Lung (tissue), 12 donors: ENCODE results near the gene CLDN11. TPM values are rescaled to one million over a fixed set of nuclear protein-coding genes. Genes with fewer than 3 reads are reported as not detected.

ENCODE experiments used
- ATAC-seq: fragments of 200-7000 bp; cut with Tn5 transposase; one replicate; pipeline ENCODE4 v1.9.1; 2020; ENCODE audit warnings: moderate number of reproducible peaks; ENCODE audit not compliant: insufficient read depth, low FRiP score
- DNase-seq, 3 donors: peaks; one replicate each; pipeline ENCODE4 v3.0.0-alpha.2; 2013 to 2017
- H3K27ac ChIP-seq, 2 donors: one replicate each; pipeline ENCODE4 v1.5.1; 2013; ENCODE audit warnings: mild to moderate bottlenecking in 2 of 2, moderate library complexity in 2 of 2, control low read depth in 1 of 2, inconsistent platforms in 1 of 2, low read depth in 1 of 2, low read length in 1 of 2
- H3K27me3 ChIP-seq, 3 donors: one replicate each; pipeline ENCODE4 v1.5.1; 2013; ENCODE audit warnings: low read length in 2 of 3; ENCODE audit not compliant: control insufficient read depth in 3 of 3, insufficient read depth in 3 of 3
- H3K36me3 ChIP-seq, 4 donors: one replicate each; pipeline ENCODE4 v1.5.1; 2013; ENCODE audit warnings: low read length in 4 of 4, mild to moderate bottlenecking in 1 of 4, moderate library complexity in 1 of 4; ENCODE audit not compliant: control insufficient read depth in 4 of 4, insufficient read depth in 4 of 4
- H3K4me1 ChIP-seq, 5 donors: one replicate each; pipeline ENCODE4 v1.5.1; 2013; ENCODE audit warnings: low read length in 5 of 5, mild to moderate bottlenecking in 2 of 5, moderate library complexity in 1 of 5; ENCODE audit not compliant: control insufficient read depth in 5 of 5, insufficient read depth in 5 of 5
- H3K4me3 ChIP-seq: one replicate; pipeline ENCODE4 v1.5.1; 2013; ENCODE audit warnings: mild to moderate bottlenecking, control low read depth, moderate library complexity
- H3K9ac ChIP-seq, 2 donors: one replicate each; pipeline ENCODE4 v1.5.1; 2013; ENCODE audit warnings: low read length in 2 of 2, control low read depth in 1 of 2; ENCODE audit not compliant: insufficient read depth in 1 of 2
- H3K9me3 ChIP-seq, 4 donors: one replicate each; pipeline ENCODE4 v1.5.1; 2013; ENCODE audit warnings: low read length in 3 of 4, mild to moderate bottlenecking in 1 of 4, moderate library complexity in 1 of 4; ENCODE audit not compliant: control insufficient read depth in 4 of 4, insufficient read depth in 3 of 4
- WGBS, 2 donors: extraction: QIAGEN DNeasy Blood & Tissue Kit; methylation state at CpG; one replicate each; pipeline ENCODE4 v1.1.7; 2013; 5-methylcytosine and 5-hydroxymethylcytosine counted together
- polyA plus RNA-seq, 2 donors: library from polyadenylated mRNA; stranded (reverse); fragments of 200-250 nt; gene quantifications; one replicate each; pipeline ENCODE4 v1.2.1, GENCODE V29; 2013
- total RNA-seq, 2 donors: library from RNA; depleted of rRNA in 1 of 2; stranded (reverse); fragments of >200 nt in 1 of 2; gene quantifications; one replicate each; pipeline ENCODE4 v1.2.1, GENCODE V29; 2014 to 2021
- TF ChIP-seq, protein P1 (sequence below): IDR thresholded peaks from 2 replicates; pipeline ENCODE4 v1.5.1; 2012; ENCODE audit warnings: mild to moderate bottlenecking; ENCODE audit errors: control extremely low read depth, extremely low read depth
- donor health status: control.
- donor health status: control.
- donor health status: Bipolar disorder and iron deficiency.
- donor health status: healthy.
- donor health status: DM: yes; HTN: yes; CAD: no.

Gene CLDN11
- total and polyA plus RNA-seq, 4 donors, result 2.1 to 11.5 (median 4.8) TPM

DNA sequence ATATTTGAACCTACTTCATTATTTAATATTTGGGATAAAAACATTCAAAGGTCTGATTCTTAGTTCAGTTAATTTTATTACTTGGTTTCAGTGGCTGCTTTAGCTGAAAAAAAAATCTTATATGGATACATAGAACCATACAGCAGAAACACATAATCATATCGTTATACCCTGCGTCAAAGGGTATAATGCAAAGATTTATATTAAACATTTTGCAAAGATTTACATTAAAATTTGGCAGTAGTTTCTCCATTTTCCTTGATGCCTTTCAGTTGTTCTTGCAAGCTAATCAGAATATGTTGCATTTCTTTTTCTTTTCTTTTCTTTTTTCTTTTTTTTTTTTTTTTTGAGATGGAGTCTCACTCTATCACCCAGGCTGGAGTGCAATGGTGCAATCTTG lies 31.4 kb downstream of the CLDN11 start:
- peaks cover 0 to 21% (median 2%) of the 10 kb centered on the region in 5 donors for H3K4me1 ChIP-seq
- no peak overlapping the region for H3K9ac ChIP-seq
- 89 to 90% methylated on average over 2 of the region's 2 CpGs for WGBS, 2 donors
- TF ChIP-seq, protein P1, sequence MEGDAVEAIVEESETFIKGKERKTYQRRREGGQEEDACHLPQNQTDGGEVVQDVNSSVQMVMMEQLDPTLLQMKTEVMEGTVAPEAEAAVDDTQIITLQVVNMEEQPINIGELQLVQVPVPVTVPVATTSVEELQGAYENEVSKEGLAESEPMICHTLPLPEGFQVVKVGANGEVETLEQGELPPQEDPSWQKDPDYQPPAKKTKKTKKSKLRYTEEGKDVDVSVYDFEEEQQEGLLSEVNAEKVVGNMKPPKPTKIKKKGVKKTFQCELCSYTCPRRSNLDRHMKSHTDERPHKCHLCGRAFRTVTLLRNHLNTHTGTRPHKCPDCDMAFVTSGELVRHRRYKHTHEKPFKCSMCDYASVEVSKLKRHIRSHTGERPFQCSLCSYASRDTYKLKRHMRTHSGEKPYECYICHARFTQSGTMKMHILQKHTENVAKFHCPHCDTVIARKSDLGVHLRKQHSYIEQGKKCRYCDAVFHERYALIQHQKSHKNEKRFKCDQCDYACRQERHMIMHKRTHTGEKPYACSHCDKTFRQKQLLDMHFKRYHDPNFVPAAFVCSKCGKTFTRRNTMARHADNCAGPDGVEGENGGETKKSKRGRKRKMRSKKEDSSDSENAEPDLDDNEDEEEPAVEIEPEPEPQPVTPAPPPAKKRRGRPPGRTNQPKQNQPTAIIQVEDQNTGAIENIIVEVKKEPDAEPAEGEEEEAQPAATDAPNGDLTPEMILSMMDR, result no peak
- no peak overlapping the region for H3K4me3 ChIP-seq
- H3K9me3 ChIP-seq, result no peaks in the 10 kb centered on the region
- no peaks in the 10 kb centered on the region for H3K27me3 ChIP-seq
- H3K27ac ChIP-seq, result no peak overlapping the region
- DNase-seq (peak in 2 of 3 donors; percentile 63 to 76), ATAC-seq (no peak)
- no peaks in the 10 kb centered on the region for H3K36me3 ChIP-seq

DNA sequence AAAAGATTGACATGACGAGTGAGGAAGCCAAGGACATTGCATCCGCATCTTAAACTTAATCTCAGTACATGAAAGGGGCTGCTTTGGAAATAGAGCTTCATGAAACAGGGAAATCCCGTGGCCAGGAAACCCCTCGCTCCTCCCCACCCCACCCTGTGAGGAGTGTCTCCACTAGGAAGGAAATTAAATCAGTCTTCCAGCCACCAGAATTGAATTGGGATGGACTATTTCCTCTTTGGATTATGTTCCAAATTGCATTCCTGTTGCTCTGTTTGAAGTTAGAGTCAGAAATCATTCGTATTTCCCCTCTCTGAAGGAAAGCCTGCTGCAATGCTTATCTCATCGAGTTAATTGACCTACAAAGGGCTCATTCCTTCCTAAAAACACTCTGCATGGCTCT lies 35.8 kb downstream of the CLDN11 start:
- Histone ChIP-seq H3K36me3 (no peaks in the 10 kb centered on the region), H3K27ac (peak overlapping the region in 1 of 2 donors; percentile 6), H3K4me3 (no peak overlapping the region), H3K27me3 (no peaks in the 10 kb centered on the region), H3K9ac (no peak overlapping the region), H3K9me3 (no peaks in the 10 kb centered on the region), H3K4me1 (peaks cover 0 to 2% (median 0%) of the 10 kb centered on the region in 5 donors)
- TF ChIP-seq, protein P1, result no peak
- peak in 1 of 3 donors; percentile 13 for DNase-seq
- WGBS, 2 donors, result 55 to 57% methylated on average over 6 of the region's 6 CpGs
- no peak for ATAC-seq

DNA sequence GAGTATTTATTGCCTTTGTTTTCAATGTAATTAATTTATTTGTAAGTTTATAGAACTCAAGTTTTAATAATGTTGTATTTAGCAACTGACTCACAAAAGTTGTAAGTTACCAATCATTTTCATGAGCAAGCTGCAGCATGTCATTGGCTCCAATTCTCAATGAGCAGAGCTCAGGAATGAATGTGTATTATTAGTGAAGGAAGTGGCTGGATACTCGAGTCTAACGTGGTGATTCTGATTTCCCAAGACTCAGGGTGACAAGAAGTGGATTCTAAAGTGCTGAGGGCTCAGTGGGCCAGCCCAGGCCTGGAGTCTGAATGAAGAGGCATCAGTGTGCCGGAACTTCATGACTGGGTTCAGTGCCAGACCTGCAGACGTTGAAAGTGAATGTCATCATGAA lies 39.6 kb downstream of the CLDN11 start:
- 45 to 56% methylated on average over 4 of the region's 4 CpGs for WGBS, 2 donors
- no peaks in the 10 kb centered on the region for H3K9me3 ChIP-seq
- ATAC-seq, result no peak

More for the DNA sequence above, 39.6 kb downstream of the CLDN11 start:
- TF ChIP-seq, protein P1, result no peak
- no peak overlapping the region for H3K27ac ChIP-seq
- H3K9ac ChIP-seq, result no peak overlapping the region
- H3K36me3 ChIP-seq, result no peaks in the 10 kb centered on the region
- no peaks in the 10 kb centered on the region for H3K4me1 ChIP-seq
- no peak overlapping the region for H3K4me3 ChIP-seq
- DNase-seq, result no peak
- no peaks in the 10 kb centered on the region for H3K27me3 ChIP-seq
